Measurements from ENCODE around the gene TRMT44.
"Not testable (repeated sequence)": the region's sequence is repeated elsewhere in the genome, so short reads cannot be mapped to it uniquely, and the experiment has no call there.

The TRMT44 gene

DNA sequence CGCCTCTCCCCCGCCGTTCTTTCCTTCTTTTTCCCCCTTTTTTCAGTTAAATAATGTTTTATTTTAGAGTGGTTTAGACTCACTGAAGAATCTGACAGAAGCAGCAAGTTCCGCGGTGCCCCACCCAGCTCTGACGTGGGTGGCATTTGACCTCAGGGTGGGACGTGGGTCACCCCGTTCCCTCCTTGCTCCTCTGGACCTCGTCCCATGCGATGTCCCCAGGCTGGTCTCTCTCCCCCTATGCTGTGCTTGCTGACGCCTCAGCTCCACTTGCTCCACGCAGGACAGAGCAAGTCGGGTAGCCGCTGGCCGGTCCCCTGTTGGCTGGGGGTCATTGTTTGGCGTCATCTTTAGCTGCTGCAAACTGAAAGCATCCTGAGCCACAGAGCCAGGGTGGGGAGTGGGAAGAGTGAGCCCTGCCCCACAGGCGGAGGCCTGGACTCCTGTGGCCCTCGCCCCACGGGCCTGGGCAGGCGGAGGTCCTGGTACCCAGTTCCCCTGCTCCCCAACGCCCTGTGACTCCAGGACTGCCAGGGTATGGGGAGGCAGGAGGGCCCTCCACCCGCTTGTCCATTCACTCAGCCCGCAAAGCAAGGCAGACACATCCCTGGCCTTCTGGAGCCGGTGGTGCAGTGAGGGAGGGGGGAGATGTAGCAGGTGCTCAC, 30.8 kb downstream of the TRMT44 start:
- no peak for DNase-seq

GRCh38 chr4:8472158-8472688, 31.6 kb downstream of the TRMT44 start:
- no peak for DNase-seq

DNA sequence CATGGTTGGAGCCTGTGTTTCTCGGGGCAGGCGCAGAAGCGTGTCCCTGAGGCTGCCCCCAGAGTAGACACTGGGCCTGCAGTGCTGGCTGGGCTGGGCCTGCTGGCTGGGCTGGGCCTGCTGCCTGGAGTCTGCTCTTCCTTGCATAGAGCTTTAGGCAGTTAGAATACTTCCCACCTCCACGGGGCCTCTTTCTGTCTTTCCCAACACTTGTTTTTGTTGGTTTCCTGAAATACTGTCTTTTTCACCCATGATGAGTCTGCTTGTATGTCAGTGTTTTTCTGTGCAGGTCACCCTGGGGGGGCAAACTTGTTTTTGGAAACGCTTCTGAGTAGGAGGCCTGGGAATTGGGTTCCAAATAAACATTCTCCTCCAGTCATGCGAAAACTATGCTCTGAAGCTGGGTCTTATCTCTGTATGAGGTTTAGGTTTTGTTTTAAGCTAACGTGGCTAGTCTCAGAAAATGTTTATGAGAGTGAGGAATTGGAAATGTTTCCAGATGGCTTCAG, 32.2 kb downstream of the TRMT44 start:
- DNase-seq: no peak

GRCh38 chr4:8473198-8473919, 32.8 kb downstream of the TRMT44 start:
- DNase-seq: no peak

- DNase-seq: no peak
These were observed 33.5 kb downstream of the TRMT44 start for GRCh38 chr4:8473920-8474590.

- no peak for DNase-seq
These were observed 34.3 kb downstream of the TRMT44 start for GRCh38 chr4:8474856-8475255.

GRCh38 chr4:8475751-8476575, 35.4 kb downstream of the TRMT44 start:
- DNase-seq: no peak

GRCh38 chr4:8477095-8477635, 36.6 kb downstream of the TRMT44 start:
- no peak for DNase-seq

DNA sequence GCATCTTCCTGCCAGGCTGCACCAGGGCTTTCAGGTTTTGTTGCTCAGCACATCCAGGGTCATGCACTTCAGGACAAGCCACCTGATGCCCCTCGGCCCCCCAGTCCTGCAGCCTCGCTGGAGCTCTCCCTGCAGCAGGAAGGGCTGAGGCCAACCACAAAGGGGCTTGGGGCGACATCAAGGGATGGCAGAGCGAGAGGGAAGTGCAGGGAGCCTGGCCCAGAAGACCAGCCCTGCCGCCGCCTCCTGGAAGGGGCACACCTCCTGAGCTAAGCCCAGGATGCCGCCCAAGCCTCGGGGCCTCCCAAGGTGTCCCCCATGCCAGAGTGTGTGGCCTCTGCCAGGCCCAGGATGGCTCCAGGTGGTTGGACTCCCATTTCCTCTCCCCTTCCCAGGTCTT, 37.1 kb downstream of the TRMT44 start:
- no peak for DNase-seq

DNA sequence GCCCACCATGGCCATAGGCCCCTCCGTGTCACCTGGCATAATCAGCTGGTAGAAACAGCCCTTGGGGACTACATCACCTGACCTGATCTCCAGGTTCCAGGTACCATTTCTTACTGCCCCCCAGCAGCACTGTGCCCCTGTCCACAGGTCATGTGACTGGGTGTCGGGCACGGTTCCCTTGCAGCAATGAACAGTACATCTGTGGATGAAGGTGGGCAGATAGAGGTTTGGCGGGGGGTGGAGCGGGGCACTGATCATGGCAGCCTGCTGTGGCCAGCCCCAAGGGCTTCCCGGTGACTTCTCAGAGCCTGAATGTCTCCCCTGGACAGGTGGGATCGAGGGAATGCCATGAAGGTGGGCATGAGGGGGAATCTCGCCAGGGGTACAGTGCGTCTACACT, 37.8 kb downstream of the TRMT44 start:
- DNase-seq: no peak

DNA sequence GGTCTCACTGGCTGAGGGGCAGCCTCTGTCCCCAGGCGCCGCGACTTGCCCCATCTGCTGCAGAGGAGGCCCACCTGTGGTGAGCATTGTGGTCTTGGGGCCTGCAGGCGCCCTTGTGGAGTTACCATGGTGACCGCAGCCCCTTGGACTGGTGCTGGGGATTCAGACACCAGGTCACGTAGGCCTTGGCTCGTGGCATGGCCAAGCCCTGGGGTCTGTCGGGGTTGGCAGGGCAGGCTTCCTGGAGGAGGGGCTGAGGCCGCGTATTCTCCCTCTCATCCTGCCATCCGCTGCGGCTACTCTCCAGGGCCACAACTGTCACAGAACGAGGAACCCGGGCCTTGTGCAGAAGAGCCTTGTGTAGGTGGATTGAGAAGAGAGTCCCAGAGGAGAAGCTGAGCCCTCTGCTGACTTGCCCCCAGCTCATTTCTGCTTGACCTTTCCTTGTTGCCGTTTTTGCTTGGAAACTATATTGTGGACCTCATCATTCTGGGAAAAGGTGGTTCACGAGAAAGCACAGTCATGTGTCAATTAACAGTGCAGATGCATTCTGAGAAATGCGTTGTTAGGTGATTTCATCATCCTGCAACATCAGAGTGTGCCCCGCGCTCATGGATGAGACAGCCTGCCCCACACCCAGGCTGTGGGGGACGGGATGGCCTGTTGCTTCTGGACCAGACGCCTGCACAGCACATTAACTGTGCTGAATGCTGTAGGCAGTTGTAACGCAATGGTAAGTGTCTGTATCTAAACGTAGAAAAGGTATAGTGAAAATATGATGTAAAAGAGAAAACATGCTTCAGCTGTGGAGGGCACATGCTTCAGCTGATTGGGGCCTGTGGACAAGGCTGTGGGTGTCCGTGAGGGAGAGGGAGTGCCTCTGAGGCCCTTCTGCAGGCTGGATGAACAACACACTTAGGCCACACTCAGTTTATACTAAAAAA, 38.5 kb downstream of the TRMT44 start:
- no peak for DNase-seq

DNA sequence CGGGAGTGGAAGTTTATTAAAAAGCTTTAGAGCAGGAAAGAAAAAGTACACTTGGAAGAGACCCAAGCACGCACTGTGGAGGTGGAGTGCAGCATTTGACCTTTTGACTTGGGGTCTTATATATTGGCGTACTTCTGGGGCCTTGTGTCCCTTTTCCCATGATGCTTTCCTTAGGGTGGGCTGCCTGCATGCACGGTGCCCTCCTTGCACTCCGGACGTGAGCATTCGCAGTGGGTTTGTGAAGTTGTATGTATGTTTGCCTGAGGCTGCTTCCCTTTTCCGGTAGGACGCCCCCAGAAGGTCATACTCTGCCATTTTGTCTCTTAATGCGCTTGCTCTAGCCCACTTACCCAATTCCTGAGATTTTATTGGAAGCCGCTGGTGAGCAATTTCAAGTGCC, 39.6 kb downstream of the TRMT44 start:
- DNase-seq: no peak

DNA sequence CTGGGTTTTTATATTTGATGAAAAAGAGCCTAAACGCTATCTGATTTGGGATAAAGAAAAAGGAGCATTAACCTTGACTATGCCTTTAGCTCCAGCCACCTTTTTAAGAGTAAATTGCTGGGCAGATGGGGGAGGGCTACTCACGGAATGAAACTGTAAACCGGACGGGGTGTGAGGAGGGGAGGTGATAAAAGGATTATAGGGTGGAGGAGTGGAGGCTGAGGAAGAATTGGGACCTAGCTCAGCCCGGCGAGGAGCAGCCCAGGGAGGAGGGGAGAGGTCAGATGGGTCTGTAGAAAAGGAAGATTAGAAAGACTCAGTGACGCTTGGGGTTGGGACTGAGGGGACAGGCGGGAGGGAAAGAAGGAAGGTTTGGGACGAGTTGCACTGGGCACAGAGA, 46.1 kb downstream of the TRMT44 start:
- not testable (repeated sequence) for DNase-seq

- DNase-seq: no peak
These were observed 48.3 kb downstream of the TRMT44 start for GRCh38 chr4:8488791-8489369.

DNA sequence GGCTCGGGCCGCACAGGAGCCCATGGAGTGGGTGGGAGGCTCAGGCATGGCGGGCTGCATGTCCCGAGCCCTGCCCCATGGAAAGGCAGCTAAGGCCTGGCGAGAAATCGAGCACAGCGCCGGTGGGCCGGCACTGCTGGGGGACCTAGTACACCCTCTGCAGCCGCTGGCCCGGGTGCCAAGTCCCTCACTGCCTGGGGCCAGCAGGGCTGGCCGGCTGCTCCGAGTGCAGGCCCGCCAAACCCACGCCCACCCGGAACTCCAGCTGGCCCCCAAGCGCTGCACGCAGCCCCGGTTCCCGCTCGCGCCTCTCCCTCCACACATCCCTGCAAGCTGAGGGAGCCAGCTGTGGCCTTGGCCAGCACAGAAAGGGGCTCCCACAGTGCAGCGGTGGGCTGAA, 50.9 kb downstream of the TRMT44 start:
- DNase-seq: not testable (repeated sequence)

DNA sequence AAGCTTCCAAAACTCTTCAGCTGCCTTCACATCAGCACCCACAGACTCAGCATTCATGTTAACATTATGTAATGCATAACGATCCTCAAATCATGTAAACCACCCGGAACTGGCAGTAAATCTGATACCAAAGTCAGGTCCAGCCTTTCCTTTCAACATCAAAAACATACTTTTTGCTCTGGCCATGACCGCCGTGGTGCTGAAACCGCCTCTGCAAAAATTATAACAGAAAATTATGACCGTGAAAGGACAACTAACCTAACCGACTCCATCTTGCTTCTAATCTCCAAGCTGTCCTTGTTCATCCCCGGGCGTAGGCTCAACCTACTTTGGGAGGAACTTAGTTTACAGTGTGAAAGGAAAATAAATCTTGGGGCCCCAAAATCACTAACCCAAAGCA, 51.6 kb downstream of the TRMT44 start:
- no peak for DNase-seq

- no peak for DNase-seq
These were observed 52.9 kb downstream of the TRMT44 start for GRCh38 chr4:8493484-8493883.

DNA sequence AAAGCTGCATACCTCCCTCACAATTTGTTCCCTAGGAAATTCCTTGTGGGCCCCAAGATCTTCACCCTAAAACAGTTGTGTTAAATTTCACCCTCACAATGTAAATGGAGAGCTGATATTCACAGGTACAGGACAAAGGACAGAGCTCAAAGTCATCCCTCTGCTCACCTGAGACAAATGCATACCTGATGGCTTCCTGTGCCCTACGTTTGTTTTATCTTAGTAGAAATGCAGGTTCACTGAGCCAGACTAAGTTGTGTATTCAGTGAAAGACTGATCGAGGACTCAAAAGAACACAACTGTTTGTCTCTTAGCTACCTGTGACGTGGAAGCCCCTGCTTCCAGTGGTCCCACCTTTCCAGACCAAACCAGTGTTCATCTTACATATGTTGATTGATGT, 53.6 kb downstream of the TRMT44 start:
- no peak for DNase-seq

- DNase-seq: no peak
These were observed 54.5 kb downstream of the TRMT44 start for GRCh38 chr4:8494983-8495548.

- DNase-seq: no peak
These were observed 55.2 kb downstream of the TRMT44 start for GRCh38 chr4:8495803-8496202.

GRCh38 chr4:8497762-8498161, 57.2 kb downstream of the TRMT44 start:
- no peak for DNase-seq

All from NCI-H1436 treated with DMSO at 0.1 percent for 48 hours (cell line).